ENCODE results near the gene ZNF611. TPM values are rescaled to one million over a fixed set of nuclear protein-coding genes. Genes with fewer than 3 reads are reported as not detected.

The ZNF611 gene
- total RNA-seq, 2 donors from 2014 or later: 12.0 to 15.3 TPM

DNA sequence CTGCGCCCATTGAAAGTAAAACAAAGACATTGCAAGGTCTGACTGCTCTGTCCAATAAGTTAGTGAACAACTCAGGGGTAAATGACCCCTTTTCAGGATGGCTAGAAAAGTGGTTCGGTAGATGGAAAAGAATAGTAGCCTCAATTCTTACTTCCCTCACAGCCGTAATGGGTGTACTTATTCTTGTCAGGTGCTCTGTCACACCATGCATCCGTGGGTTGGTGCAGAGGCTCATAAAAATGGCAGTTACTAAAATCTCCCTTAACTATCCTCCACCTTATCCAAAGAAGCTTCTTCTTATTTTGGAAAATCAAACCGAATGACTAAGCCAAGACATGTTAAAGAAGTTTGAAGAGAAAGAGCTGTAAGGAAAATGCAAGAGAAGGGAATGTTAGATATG, 65.3 kb downstream of the ZNF611 start:
- TF ChIP-seq, protein P1, sequence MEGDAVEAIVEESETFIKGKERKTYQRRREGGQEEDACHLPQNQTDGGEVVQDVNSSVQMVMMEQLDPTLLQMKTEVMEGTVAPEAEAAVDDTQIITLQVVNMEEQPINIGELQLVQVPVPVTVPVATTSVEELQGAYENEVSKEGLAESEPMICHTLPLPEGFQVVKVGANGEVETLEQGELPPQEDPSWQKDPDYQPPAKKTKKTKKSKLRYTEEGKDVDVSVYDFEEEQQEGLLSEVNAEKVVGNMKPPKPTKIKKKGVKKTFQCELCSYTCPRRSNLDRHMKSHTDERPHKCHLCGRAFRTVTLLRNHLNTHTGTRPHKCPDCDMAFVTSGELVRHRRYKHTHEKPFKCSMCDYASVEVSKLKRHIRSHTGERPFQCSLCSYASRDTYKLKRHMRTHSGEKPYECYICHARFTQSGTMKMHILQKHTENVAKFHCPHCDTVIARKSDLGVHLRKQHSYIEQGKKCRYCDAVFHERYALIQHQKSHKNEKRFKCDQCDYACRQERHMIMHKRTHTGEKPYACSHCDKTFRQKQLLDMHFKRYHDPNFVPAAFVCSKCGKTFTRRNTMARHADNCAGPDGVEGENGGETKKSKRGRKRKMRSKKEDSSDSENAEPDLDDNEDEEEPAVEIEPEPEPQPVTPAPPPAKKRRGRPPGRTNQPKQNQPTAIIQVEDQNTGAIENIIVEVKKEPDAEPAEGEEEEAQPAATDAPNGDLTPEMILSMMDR (IDR thresholded peaks at IDR 0.05): no peak
- no peak for TF ChIP-seq POLR2A (IDR thresholded peaks at IDR 0.05)
- TF ChIP-seq POLR2AphosphoS5 (IDR thresholded peaks at IDR 0.05): no peak
- Histone ChIP-seq H3K4me3 (no peak overlapping the region), H3K9me3 (no peaks in the 10 kb centered on the region), H3K36me3 (no peaks in the 10 kb centered on the region), H3K4me1 (replicated peaks) (no peaks in the 10 kb centered on the region), H3K27ac (no peak overlapping the region), H3K27me3 (replicated peaks; ENCODE audit: insufficient read depth) (no peaks in the 10 kb centered on the region)
- intact Hi-C loops (cut with DNase I): no loop called here
- 91% methylated on average over 5 of the region's 5 CpGs for WGBS
- no peak for DNase-seq (ENCODE audit: low spot score)

DNA sequence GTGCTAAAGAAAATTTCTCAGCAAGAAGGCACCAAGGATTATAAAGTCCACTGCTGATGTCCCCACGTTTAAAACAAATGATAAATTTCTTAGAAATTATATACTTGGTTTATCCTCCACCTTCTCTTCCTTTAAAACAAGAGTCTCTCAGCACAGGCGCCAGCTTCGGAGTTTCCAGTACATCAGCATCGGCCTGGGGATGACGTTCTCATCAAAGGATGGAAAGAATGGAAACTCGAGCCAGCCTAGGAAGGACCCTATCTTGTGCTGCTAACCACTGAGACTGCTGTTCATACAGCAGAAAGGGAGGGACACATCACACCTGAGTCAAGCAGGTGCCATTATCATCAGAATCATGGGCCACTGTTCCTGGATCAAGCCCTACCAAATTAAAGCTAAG, 66.9 kb downstream of the ZNF611 start:
- no peak for TF ChIP-seq POLR2AphosphoS5 (IDR thresholded peaks at IDR 0.05)
- no peak for TF ChIP-seq POLR2A (IDR thresholded peaks at IDR 0.05)
- TF ChIP-seq, protein P1 (IDR thresholded peaks at IDR 0.05): no peak
- H3K4me1 ChIP-seq (replicated peaks): no peaks in the 10 kb centered on the region
- no peak for DNase-seq (ENCODE audit: low spot score)
- H3K9me3 ChIP-seq: no peaks in the 10 kb centered on the region
- intact Hi-C loops (cut with DNase I): no loop called here
- H3K36me3 ChIP-seq: no peaks in the 10 kb centered on the region
- no peaks in the 10 kb centered on the region for H3K27me3 ChIP-seq (replicated peaks; ENCODE audit: insufficient read depth)
- WGBS: 75% methylated on average over 6 of the region's 6 CpGs
- no peak overlapping the region for H3K4me3 ChIP-seq
- no peak overlapping the region for H3K27ac ChIP-seq

DNA sequence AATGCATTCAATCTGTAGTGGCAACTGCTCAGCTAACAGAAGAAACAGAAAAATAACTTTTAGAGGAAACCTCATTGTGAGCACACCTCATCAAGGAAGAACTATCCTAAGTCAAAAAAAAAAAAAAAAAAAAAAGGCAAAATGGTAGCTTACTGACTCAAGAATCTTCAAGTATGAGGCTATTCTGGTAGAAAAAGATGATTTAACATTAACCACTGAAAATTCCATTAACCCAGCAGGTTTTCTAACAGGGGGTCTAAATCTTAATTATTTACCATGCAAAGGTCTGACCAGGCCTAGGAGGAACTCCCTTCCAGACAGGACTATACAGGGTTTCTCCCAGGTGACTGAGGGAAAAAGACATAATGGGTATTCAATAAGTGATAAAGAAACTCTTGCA, 68.3 kb downstream of the ZNF611 start:
- TF ChIP-seq POLR2AphosphoS5 (IDR thresholded peaks at IDR 0.05) (no peak), POLR2A (IDR thresholded peaks at IDR 0.05) (no peak)
- TF ChIP-seq, protein P1 (IDR thresholded peaks at IDR 0.05): no peak
- Histone ChIP-seq H3K9me3 (no peaks in the 10 kb centered on the region), H3K36me3 (no peaks in the 10 kb centered on the region), H3K4me1 (replicated peaks) (no peaks in the 10 kb centered on the region), H3K4me3 (no peak overlapping the region), H3K27ac (no peak overlapping the region), H3K27me3 (replicated peaks; ENCODE audit: insufficient read depth) (no peaks in the 10 kb centered on the region)
- intact Hi-C loops (cut with DNase I): no loop called here
- DNase-seq (ENCODE audit: low spot score): no peak

DNA sequence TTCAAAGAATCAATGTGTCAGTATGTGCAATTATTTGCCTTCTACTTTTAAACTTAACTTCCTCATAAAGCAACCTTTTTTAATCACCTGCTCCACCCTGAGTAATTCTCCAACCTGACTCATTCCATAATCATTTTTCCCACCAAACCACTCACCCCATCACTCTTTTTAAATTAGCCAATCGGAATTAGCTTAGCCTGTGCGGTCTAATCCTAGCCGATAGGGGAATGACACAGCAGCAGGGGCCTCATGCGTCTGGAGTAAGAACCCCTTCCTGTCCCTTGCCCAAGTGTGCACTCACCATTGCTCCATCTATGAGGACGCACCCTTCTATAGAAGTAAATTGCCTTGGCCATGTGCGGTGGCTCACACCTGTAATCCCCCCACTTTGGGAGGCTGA, 69.3 kb downstream of the ZNF611 start:
- no peaks in the 10 kb centered on the region for H3K36me3 ChIP-seq
- no peak for DNase-seq (ENCODE audit: low spot score)
- WGBS: 98% methylated on average over 6 of the region's 6 CpGs
- H3K9me3 ChIP-seq: no peaks in the 10 kb centered on the region
- intact Hi-C loops (cut with DNase I): no loop called here
- H3K27me3 ChIP-seq (replicated peaks; ENCODE audit: insufficient read depth): no peaks in the 10 kb centered on the region
- H3K27ac ChIP-seq: no peak overlapping the region
- H3K4me1 ChIP-seq (replicated peaks): no peaks in the 10 kb centered on the region
- H3K4me3 ChIP-seq: no peak overlapping the region
- TF ChIP-seq, protein P1 (IDR thresholded peaks at IDR 0.05): no peak
- no peak for TF ChIP-seq POLR2A (IDR thresholded peaks at IDR 0.05)
- no peak for TF ChIP-seq POLR2AphosphoS5 (IDR thresholded peaks at IDR 0.05)

DNA sequence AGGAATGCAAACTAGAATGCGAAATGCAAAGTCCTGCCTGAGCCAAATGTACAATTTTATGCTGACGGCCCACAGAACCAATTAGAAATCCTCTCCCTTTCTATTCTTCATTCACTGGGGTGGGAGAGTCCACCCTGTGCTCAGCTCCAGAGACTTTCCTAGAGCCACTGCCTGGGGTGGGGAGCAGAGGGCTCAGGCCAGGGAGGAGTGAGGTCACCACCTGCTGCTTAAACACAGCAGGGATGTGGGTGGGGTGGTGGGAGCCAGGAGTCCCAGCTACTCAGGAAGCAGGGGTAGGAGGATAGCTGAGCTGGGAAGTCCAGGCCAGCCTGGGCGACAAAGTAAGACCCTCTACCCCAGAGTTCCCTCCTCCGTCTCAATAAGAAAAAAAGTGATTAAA, 69.8 kb downstream of the ZNF611 start:
- DNase-seq (ENCODE audit: low spot score): no peak
- intact Hi-C loops (cut with DNase I): no loop called here
- Histone ChIP-seq H3K27me3 (replicated peaks; ENCODE audit: insufficient read depth) (no peaks in the 10 kb centered on the region), H3K4me3 (no peak overlapping the region), H3K9me3 (no peaks in the 10 kb centered on the region), H3K36me3 (no peaks in the 10 kb centered on the region), H3K27ac (no peak overlapping the region), H3K4me1 (replicated peaks) (no peaks in the 10 kb centered on the region)
- 97% methylated on average over 4 of the region's 4 CpGs for WGBS
- no peak for TF ChIP-seq POLR2A (IDR thresholded peaks at IDR 0.05)
- no peak for TF ChIP-seq POLR2AphosphoS5 (IDR thresholded peaks at IDR 0.05)
- TF ChIP-seq, protein P1 (IDR thresholded peaks at IDR 0.05): no peak
